ENCODE data around the gene ZDHHC11. TPM values are rescaled to one million over a fixed set of nuclear protein-coding genes. Genes with fewer than 3 reads are reported as not detected.

The ZDHHC11 gene
- total and polyA plus RNA-seq, 2 of the 4 experiments (the other 2 are of a cell fraction) = 0.36 to 1.6 TPM

DNA sequence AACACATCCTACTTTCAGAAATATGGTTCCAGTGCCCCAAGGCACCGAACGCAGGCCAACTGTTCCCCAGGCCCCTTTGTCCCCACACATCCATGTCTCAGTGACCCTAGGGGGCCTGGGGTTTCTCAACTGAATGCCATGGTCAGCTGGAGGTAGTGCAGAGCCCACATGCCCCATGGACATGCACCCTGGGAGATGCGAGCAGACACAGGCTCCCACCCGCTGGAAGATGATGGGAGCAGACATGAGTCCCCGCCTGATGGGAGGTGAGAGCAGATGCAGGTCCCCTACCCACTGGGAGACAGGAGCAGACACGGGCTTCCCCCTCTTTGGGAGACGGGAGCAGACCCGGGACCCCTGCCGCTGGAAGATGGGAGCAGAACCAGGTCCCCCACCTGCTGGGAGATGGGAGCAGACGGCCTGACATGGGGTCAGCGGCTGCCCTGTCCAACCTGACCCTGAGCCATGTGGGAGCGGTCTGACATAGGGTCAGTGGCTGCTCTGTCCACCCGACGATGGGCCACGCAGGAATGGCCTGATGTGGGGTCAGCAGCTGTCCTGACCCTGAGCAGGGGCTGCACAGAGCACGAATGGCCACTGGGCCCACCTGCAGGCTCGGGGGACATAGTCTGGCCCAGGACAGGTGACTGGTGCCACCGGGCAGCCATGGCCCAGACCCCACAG is 84.7 kb downstream of the ZDHHC11 start:
- ATAC-seq (ENCODE audit: low read depth) (no peak), DNase-seq (no peak)
- Histone ChIP-seq H2AK5ac (ENCODE audit: low read depth, low read length) (no peak overlapping the region), H3K79me1 (ENCODE audit: low read depth in 1 of 2, low read length in 2 of 2) (no peaks in the 10 kb centered on the region), H4K20me1 (ENCODE audit: insufficient read depth, low read length) (no peaks in the 10 kb centered on the region), H3K9ac (ENCODE audit: low read depth, low read length) (no peak overlapping the region), H3K18ac (ENCODE audit: low read depth, low read length) (no peak overlapping the region), H3K4me3 (ENCODE audit: insufficient read depth, low read depth, low read length) (no peak overlapping the region), H2AFZ (replicated peaks; ENCODE audit: low read length, poor library complexity) (no peak overlapping the region), H2AK9ac (replicated peaks; ENCODE audit: low read depth, low read length, poor library complexity) (no peak overlapping the region), H3K36me3 (ENCODE audit: control insufficient read depth, insufficient read depth, low read length) (no peaks in the 10 kb centered on the region), H3K27me3 (ENCODE audit: control insufficient read depth, insufficient read depth, low read length) (peaks cover 2% of the 10 kb centered on the region; the same call in 1 of the 2 replicates), H3K4ac (ENCODE audit: low read depth, low read length) (no peak overlapping the region), H2BK20ac (ENCODE audit: low read depth, low read length) (no peak overlapping the region), H3K14ac (replicated peaks; ENCODE audit: low read depth, low read length) (no peak overlapping the region), H3K9me1 (ENCODE audit: insufficient read depth, low read length) (no peaks in the 10 kb centered on the region), H3K4me2 (ENCODE audit: low read depth, low read length) (no peak overlapping the region), H3K56ac (ENCODE audit: extremely low read depth, insufficient read depth, low read length) (no peak overlapping the region), H4K8ac (ENCODE audit: low read depth in 2 of 2, low read length in 2 of 2) (no peak overlapping the region), H4K91ac (ENCODE audit: insufficient read depth, low read depth, low read length) (no peak overlapping the region), H3K23ac (ENCODE audit: low read depth, low read length) (no peak overlapping the region), H3K4me1 (ENCODE audit: control insufficient read depth, insufficient read depth, low read length) (no peaks in the 10 kb centered on the region), H3K9me3 (ENCODE audit: control insufficient read depth, insufficient read depth, low read length) (peaks cover 4% of the 10 kb centered on the region; the same call in 1 of the 2 replicates), H2BK15ac (ENCODE audit: low read depth, low read length) (no peak overlapping the region), H2BK120ac (ENCODE audit: low read depth, low read length) (no peak overlapping the region), H3K27ac (ENCODE audit: insufficient read depth, low read length) (no peak overlapping the region), H2BK5ac (ENCODE audit: low read depth, low read length, poor library complexity, severe bottlenecking) (no peak overlapping the region), H4K5ac (ENCODE audit: low read depth, low read length) (no peak overlapping the region)
- 74% methylated on average over 15 of the region's 18 CpGs; no CpG with 5 or more reads in 1 of the 2 experiments for WGBS, 2 experiments (ENCODE audit: extremely low coverage in 2 of 2, insufficient read length in 1 of 2)
- dilution Hi-C loops (cut with HindIII; ENCODE audit: low sequenced_read_pairs, unreplicated experiment) = no loop called here
- BruUV-seq (replicated peaks) = no TSS peak
- no peak for TF ChIP-seq MAZ (IDR thresholded peaks at IDR 0.05; ENCODE audit: borderline replicate concordance, low read depth, low read length)
- TF ChIP-seq SMC3 (IDR thresholded peaks at IDR 0.05; ENCODE audit: low read depth, low read length) = no peak
- no peak for TF ChIP-seq NFE2L2 (IDR thresholded peaks at IDR 0.05; ENCODE audit: low read depth, low read length)
- TF ChIP-seq, protein P1, sequence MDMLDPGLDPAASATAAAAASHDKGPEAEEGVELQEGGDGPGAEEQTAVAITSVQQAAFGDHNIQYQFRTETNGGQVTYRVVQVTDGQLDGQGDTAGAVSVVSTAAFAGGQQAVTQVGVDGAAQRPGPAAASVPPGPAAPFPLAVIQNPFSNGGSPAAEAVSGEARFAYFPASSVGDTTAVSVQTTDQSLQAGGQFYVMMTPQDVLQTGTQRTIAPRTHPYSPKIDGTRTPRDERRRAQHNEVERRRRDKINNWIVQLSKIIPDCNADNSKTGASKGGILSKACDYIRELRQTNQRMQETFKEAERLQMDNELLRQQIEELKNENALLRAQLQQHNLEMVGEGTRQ (IDR thresholded peaks at IDR 0.05; ENCODE audit: low read depth, low read length) = no peak
- TF ChIP-seq, protein P2, sequence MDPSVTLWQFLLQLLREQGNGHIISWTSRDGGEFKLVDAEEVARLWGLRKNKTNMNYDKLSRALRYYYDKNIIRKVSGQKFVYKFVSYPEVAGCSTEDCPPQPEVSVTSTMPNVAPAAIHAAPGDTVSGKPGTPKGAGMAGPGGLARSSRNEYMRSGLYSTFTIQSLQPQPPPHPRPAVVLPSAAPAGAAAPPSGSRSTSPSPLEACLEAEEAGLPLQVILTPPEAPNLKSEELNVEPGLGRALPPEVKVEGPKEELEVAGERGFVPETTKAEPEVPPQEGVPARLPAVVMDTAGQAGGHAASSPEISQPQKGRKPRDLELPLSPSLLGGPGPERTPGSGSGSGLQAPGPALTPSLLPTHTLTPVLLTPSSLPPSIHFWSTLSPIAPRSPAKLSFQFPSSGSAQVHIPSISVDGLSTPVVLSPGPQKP (IDR thresholded peaks at IDR 0.05; ENCODE audit: borderline replicate concordance, low read depth, low read length) = no peak
- no peak for TF ChIP-seq FOS (IDR thresholded peaks at IDR 0.05; ENCODE audit: low read depth, low read length)
- TF ChIP-seq RFX5 (IDR thresholded peaks at IDR 0.05; ENCODE audit: low read depth, low read length) = no peak
- no peak for TF ChIP-seq BHLHE40 (IDR thresholded peaks at IDR 0.05; ENCODE audit: low read depth, low read length)
- TF ChIP-seq RCOR1 (IDR thresholded peaks at IDR 0.05; ENCODE audit: insufficient replicate concordance, low read length) = no peak
- no peak for TF ChIP-seq MXI1 (IDR thresholded peaks at IDR 0.05; ENCODE audit: borderline replicate concordance, low read depth, low read length)
- TF ChIP-seq CHD1 (IDR thresholded peaks at IDR 0.05; ENCODE audit: low read depth, low read length) = no peak
- TF ChIP-seq MAFK (IDR thresholded peaks at IDR 0.05; ENCODE audit: low read depth, low read length) = no peak
- no peak for TF ChIP-seq CTCF (conservative IDR thresholded peaks at IDR 0.05; ENCODE audit: low read depth, low read length)
- intact Hi-C loops (cut with micrococcal nuclease) = no loop called here
- ChIA-PET CTCF (no interaction called here), POLR2A (ENCODE audit: unreplicated experiment) (no interaction called here)
- in situ Hi-C loops (cut with MboI; ENCODE audit: low sequenced_read_pairs) = no loop called here
